Posterior vena cava (tissue), 2 donors: ENCODE data around the gene PPP3R2. TPM values are rescaled to one million over a fixed set of nuclear protein-coding genes. Genes with fewer than 3 reads are reported as not detected.
"Not testable (repeated sequence)": the region's sequence is repeated elsewhere in the genome, so short reads cannot be mapped to it uniquely, and the experiment has no call there.

Experiments
- DNase-seq: peaks from one replicate; pipeline ENCODE4 v3.0.0-alpha.2; 2020; ENCODE audit warnings: low spot score
- intact Hi-C, 2 donors: fragments of 100-400 bp; cut with DNase I; formaldehyde crosslinking; loops; one replicate each; pipeline versions ENCODE4 v1.14.1 to v1.14.2; 2022 to 2023
- total RNA-seq, 2 donors: library from RNA; stranded (reverse); fragmentation: NEBNext Ultra II Directional; extraction: Animal tissue kit (Norgen Biotek cat#: 25700); gene quantifications; one replicate each; pipeline ENCODE4 v1.2.1, GENCODE V29; 2021
- donor health status: DM: yes; HTN: yes; CAD: no.
- donor health status: DM: yes; HTN: yes; CAD: no.

Gene PPP3R2
- total RNA-seq, 2 donors from 2014 or later = not detected

DNA sequence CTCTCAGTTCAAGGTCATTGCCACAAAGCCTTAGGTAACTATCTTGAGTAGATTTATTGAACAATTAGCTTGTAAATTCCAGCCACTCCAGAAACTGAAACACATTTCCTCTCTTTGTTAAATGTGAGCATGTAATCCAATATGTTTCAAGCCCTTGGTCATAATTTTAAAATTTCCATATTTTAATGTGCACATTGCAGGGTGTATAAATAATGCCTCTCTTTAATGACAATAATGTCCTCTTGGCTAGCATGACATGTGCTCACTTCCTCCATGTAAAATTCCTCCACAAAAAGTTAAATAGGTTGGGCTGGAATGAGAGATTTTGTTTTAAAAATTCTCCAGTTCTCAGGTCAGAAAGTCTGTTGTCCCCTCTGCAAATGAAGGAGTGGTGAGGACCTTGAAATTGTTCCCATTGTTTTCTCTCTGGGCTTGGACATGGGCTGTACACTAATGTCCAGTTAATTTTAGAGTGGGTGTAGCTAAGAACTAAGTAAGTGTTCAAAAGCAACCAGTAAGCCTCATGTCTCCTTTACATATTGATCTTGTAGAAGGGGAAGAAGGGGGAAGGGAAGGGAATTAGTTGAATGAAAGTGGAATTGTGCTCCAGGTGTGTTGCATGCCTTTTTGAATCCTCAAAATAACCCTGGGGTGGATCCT lies 2.9 kb downstream of the PPP3R2 start:
- intact Hi-C loops = no loop called here
- no peak for DNase-seq

DNA sequence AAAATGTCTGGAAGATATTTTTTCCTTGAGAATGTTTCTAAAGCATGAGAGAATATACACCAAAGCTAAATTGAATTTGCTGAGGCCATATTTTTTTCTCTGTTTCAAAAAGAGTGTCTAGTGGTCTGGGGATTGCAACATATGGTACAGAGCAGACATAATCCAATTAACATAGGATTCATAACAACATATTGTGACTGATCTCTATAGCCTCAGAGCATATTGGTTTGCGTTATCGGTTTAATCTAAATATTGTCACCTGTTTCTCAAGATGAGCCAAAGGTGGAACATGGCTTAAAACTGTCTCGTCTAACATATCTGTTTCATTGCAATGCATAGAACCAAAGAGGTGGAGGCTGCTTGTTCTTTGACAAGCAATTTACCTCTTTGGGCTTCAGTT lies 3.9 kb downstream of the PPP3R2 start:
- DNase-seq = no peak
- intact Hi-C loops = no loop called here

DNA sequence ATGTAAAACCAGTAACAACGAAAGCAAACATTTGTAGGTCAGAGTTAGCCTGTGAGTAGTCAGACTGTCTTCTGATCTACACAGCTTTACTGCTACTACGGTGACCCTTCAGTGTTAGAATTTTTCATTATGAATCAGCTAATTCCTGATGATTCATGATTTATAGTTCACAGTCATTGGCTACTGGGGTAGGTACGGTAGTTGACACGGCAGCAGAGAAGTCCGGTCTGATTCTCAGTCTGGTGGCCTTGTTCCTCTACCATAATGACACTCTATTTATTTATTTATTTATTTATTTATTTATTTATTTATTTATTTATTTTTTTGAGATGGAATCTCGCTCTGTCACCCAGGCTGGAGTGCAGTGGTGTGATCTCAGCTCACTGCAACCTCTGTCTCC lies 4.7 kb downstream of the PPP3R2 start:
- intact Hi-C loops, DNase-seq: not testable (repeated sequence)

DNA sequence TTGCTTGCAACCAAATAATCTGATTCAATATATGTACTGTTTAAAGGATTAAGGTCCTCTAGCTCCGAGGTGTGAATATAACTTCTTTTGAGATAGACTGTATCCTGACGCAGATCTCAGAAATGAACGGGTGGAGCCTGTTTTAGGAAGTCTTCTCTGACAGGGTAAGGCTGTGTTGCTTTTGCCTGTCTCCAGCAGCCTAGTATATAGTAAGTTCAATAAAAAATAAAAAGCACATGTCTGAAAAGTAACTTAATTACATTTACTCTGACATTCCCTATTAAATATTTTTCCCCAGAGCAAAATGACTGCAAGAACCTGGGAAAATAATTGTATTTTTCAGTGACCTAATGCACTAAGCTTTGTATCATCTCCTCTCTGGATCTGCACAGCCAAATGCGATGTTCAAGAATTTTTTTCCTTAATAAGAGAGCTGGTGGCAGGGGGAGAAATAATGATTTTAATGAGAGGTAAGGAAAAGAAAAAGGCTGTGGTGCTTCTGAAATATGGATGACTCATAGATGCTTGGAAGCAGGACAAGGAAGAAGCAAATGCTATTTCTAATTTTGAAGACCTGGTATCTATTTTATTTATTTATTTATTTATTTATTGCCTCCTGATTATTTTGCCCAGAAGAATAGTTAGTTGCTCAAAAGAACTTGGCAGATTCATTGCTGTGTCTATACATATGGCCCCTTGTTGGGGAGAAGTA lies 7.3 kb downstream of the PPP3R2 start:
- intact Hi-C loops = no loop called here
- DNase-seq = no peak

DNA sequence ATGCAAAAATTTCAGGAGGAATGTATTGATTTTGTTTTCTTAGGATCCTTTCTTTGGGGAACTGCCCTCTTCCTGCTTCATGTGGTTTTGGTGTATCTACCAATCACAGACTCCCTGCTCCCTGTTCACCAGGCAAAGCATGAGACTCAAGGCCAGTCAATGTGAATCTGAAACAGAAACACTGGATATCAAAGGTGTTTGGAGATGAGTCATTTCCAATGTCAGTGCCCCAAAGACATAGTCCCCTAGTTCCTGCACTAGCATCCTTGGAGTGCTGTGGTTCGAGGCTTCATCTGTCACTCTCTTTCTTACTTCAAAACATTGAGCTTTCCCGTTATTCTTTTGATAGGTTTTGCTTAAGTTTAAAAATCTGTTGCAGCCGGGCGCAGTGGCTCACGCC lies 8.1 kb downstream of the PPP3R2 start:
- no peak for DNase-seq
- intact Hi-C loops = no loop called here

DNA sequence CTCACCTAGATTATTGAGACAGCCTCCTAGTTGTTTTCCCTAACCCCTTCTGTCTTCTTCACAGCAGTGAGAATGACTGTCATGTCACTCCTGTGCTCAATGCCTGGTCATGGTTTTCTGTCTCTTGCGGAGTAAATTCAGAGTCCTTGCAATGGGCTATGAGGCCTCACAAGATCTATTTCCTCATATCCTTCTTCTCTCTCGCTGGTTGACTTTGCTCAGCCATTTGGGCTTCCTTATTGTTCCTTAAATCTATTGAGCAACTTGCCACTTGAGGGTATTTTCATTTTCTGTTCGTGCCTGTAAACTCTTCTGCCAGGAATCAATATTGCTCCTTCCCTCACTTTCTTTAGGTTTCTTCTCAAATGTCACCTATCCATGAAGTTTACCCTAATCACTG lies 9.0 kb downstream of the PPP3R2 start:
- intact Hi-C loops = no loop called here
- DNase-seq = no peak

DNA sequence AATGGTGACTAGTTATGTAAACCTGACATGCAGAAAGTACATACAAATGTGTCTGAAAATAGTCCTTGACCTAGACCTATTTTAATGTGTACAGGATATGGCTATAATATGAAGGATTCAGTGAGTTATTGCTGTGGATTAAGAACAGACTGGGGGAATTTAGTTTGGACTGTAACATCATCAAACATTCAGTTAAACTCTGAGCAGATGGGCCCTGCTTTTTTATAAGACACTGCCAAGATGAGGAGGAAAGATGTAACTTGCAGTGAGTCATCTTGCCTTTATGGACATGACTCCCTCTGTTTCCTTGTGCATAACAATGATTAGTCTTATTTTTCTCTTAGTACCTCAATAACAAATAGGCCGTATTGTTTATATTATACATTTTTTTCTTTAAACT lies 12.2 kb downstream of the PPP3R2 start:
- intact Hi-C loops = no loop called here
- DNase-seq = no peak

DNA sequence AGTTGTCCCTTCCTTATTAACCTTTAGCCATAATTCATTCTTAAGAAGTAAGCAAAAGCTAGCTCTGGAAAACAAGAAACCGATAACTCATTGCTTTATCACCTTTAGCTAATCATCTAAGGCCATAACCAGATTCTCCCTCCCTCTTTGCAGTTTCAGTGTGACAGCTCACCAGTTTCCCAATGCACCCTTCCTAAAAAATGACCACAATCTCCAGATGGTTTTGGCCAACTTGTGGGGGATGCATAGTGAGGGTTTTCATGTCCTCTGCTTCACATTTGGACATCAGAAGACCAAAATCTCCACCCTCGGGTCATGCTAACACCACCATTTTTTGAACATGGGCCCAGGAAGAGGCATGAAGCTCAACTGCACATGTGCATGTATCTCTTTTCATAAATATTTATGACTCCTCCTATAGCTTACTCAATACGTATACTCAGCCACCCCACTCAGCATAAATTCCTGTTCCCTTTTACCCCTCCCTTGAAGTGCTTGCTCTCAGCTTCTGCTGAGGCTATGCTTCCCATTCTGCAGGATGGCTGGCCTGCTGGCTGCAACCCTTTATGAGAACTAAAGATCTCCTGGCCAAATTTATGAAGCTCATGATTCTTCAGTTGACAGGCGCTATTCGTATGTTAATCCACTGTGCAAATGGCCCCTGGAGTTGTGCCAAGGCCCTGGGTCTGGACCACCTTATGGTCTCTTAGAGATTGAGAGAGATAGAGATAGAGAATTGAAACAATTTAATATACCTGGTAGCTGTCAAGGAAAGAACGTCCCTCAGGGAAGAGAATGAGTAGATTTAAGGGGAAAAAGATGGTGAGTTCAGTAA lies 14.8 kb downstream of the PPP3R2 start:
- DNase-seq = no peak
- intact Hi-C loops = no loop called here

DNA sequence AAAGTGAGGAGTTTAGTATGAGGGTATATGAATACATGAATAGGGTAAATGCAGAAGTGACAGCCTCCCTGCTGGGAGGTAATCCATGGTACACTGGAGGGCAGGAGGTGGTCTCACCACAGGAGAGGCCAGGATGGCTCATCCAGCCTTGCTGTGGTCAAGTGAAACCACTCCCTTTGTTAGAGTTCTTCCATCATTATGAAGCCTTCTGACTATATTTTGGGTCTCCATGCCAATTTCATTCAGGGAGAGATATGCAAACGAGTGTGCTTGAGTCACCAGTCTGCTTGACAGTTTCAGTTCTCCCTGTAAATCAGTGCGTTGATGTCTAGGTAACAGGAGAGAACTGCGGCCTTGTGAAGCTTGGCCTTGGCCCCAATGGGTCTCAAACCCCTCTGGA lies 16.4 kb downstream of the PPP3R2 start:
- DNase-seq = no peak
- intact Hi-C loops = no loop called here

DNA sequence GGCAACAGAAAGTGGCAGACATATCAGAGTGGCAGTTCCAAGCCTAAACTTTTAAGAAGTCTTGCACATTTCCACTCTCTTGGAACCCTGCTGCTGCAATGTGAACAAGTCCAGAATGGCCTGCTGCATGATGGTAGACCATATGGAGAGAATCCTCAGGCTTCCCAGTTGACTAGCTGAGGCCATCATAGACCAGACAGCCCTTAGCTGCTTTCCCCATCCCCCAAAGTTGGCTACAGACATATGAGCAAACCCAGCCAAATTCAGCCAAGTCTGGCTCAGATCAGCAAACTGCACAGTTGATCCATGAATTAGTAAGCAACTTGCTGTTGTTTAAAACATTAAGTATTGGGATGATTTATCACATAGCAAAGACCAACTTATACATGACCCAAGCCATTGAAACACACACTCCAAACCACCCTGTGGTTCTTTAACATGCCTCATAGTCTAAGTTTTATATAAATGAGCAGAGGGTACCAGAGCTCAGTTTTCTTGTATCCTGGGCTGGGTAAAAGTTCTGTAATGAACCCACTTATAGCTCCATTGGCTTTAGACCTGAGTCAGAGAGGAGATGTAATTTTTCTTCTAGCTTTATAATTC lies 19.9 kb downstream of the PPP3R2 start:
- intact Hi-C loops = no loop called here
- no peak for DNase-seq

DNA sequence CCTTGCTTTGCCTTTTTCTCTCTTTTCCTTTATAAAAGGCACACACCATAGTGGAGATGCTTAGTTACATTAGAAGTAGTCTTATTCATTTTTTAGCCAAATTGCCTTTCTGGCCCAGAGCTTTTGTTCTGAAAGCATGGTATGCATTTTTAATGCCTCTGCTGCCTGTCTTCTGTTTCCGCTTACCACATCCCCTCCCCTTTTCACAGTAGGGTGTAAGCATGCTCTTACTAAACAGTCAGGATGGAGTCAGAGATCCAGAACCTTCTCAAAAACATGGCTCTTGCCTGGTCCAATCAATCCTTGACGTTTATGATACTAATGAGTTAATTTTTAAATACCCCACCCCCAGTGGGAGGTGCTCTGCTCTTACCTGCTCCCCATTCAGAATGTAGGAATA lies 22.5 kb downstream of the PPP3R2 start:
- intact Hi-C loops = no loop called here
- DNase-seq = no peak

DNA sequence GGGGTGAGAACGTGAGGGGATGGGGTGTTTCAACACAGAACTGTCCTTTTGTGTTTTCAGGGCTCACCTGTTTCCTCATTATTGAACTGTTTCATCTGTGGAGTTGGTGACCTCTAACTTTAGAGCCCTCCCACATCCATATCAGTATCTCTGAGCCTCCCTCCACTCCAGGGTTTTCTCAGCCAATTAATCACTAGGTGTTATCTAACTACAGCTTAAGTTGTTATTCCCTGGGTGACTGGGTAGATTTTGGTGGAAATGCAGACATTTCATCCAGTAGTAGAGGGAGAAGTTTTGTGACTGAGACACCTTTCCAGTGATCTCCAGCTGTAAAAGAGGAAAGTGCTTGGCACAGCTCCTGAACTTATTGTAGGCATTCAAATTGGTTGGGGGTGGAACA lies 23.7 kb downstream of the PPP3R2 start:
- intact Hi-C loops = no loop called here
- DNase-seq = no peak

DNA sequence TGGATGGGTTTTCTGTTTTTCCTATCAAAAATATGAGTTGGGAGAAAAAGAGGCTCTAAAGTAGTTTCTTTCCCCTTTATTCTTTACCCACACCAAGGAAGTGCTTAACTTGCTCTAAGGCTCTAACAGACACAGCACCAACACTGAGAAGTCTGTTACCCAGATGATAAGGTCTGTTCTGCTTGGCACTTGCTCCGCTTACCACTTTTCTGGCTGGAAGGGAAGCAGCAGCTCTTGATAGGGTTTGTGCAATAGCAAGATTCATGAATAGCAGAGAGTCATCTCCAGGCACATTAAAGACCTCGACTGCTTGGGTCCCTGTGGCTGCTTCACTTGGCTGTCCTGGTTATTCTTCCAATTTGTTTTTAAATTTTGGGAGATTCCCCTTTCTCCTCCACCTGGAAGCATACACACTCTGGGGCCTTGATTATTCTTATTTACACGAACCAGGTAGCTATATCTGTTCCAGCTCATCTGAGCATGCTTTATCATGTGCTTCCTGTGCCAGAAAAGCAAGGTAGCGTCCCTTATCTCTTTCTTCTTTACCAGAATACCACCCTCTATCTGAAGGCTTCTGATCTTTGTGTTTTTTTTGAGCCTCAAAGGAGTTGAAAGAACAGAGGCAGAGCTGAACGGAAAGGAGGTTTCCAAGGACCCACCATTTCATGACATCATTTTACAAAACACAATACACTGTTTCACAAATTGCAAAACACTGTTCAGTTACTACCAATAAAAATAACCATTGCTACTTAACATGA lies 24.8 kb downstream of the PPP3R2 start:
- DNase-seq = no peak
- intact Hi-C loops = no loop called here

DNA sequence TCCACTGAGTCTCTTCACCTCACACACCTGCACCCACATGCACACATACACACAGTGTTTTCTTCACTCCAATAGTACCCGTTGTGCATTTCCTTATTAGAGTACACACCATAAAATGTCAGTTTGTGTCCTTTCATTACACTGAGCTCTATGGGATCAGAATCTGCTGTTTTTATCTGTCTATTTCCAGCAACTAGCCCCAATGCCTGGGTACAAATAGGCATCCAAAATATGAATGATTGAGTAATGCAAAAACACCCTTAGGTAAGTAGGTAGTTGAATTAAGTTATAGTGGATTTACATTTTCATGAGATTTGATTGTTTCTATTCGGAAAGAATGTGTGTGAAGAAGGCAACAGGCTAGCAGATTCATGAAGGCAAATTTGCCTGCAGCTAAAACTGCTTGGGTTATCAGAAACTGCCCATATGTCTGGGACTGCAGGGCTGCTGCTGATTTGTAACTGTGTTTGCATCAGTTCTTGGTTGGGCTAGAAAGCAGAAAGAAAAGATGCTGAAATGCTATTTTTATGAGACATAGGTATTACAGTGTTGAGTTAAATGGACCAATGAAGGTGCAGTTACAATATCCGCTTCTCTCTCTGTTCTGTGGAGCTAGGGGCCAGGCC lies 26.9 kb downstream of the PPP3R2 start:
- intact Hi-C loops = no loop called here
- DNase-seq = no peak

DNA sequence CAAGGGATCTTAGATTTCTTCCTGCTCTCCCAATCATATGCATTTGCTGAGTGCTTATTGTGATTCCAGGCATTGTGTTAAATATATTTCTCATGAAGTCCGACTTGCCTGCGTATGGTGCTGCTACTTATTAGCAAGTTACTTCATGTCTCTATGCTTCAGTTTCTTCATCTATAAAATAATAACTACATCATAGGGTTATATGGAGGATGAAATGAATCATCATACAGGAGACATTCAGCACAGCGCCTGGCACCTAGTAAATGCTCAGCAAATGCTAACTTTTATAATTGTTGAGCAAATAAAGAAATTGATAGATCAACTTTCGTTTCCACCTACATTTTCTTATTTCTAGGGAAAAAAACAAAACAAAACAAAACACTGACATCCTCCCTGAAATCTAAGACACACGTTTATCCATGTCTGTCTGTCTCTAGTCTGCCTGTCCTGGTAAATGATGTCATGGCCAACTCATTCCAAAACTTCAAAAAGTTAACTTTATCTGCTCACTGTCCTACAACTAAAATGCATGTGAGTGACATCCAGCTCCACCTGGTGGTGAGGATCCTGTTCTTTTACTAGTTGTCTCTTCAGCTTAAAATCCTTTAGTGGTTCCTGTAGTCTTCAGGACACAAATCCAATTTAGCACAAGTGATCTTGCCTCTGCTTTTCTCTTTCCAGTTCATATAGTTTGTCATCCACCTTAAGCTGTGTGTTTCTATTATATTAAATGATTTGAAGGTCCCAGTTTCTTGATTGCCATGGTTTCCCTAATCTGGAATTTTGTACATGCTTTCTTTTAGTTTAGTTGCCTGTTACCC lies 27.7 kb downstream of the PPP3R2 start:
- no peak for DNase-seq
- intact Hi-C loops = no loop called here

DNA sequence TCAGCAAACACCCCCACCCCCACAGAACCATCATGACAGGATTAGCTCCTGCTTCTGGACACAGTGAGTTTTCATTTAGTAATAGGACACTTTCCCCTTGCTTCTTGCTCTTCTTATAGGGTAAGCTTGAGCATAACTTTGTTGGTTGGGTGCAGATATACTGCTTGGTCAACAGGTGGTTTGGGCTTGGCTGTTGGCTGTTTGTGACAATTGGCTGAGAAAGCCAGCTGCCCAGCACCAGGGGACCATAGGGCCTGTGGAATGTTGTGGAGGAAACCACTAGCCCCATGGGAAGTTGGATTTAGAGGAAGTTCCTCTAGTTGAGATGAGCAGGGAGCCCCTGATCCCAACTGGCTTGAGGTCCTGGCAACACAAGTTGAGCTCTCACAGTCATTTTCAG lies 30.5 kb downstream of the PPP3R2 start:
- intact Hi-C loops = no loop called here

DNA sequence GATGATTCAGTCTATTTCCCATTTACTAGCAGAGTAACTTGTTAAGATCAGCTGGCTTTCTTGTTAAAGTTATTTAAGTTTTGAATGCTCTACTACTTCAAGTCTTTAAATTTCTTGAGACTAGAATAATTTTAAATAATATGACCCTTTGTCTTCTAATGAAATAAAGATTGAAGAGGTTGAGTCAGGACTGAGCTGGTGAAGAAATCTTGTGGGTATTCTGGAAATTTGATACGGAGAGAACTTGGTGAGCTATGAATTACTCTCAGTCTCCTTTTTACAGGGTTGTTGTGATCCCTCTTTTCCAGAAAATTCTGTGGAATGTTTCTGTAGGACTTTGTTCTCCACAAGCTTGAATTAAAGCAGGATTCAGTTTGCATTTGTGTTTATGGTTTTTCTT lies 31.8 kb downstream of the PPP3R2 start:
- intact Hi-C loops = no loop called here
- DNase-seq = no peak

More for the DNA sequence above, 30.5 kb downstream of the PPP3R2 start:
- no peak for DNase-seq

DNA sequence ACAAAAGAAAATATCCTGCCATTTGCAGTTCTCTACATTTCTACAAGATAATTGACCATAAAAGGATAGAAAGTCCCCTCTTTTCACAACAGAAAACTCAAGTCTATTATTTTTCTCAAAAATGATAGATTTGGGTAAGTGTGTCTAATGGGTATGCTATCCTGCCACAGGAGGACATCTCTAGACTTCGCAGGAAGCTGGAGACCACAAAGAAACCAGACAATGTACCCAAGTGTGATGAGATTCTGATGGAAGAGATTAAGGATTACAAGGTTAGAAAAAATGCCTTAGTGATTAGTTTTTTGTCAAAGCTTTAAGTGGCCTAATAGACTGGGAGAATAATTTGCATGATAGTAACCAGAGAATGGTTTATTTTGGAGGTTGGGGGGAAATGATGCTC lies 33.0 kb downstream of the PPP3R2 start:
- intact Hi-C loops = no loop called here
- no peak for DNase-seq
